Right kidney (tissue), 1 donor: ENCODE data around the gene OTOP2.
"Not testable (repeated sequence)": the region's sequence is repeated elsewhere in the genome, so short reads cannot be mapped to it uniquely, and the experiment has no call there.

Source experiments
- DNase-seq: peaks from one replicate; pipeline ENCODE4 v3.0.0-alpha.2; 2016

OTOP2 gene

DNA sequence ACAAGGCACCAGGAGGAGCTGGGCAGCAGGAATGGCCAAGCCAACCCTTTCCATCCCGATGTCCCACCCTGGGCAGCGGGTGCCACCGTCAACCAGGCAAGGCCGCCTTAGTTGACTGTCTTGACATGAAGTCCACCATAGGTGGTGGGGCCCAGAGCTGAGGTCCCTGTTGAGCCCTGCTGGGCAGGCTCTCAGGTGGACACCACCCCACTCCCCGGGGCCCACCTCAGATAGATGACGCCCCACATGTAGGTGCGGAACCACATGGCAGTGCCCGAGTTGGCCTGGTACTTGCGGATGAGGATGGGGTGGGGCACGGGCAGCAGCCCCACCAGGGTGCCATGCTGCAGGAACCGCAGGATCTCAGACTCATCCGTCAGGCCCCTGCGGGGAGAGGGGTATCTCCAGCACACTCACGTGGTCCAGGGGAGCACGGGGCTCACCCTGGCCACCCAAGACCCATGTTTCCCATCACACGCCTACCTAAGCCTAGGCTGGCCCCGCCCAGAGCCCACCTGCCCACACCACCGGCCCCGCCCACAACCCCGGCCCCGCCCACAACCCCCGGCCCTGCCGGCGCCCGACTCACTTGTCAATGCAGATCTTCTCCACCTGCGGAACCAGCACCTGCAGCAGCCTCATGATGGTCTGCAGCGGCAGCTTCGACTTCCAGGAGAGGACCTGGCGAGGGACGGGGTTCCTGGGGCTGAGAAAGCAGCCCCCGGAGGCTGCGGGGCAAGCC lies 27.8 kb downstream of the OTOP2 start:
- no peak for DNase-seq

DNA sequence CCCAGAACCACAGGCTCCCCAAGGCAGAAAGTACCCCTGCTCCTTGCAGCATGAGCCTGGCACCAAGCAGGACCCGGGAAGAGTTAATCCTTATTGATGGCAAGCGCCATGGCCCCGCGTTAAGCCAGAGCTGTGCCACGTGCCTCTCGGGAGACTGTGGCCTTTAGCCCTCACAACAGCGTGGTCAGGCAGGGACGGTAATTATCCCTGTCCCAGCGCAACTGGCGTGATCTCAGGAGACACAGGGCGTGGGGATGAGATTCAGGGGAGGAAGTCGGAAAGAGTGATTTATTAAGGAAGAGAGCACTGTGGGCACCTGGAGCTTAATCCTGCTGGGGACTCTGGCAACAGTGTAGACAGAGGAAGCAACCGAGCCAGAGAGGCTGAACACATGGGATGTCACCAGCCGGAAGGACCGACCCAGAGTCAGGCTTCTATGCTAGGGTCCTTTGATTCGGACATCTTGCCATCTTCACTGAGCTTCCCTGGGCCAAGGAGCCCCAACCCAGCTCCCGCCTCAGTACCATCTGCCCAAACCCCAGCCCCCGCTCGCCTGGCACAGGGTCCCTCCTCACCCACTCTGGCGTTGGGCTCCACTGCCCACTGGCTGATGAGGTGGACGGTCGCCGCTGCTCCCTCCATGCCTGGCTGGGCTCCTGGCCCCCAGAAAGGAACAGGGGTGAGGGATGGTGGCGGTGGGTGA lies 28.5 kb downstream of the OTOP2 start:
- no peak for DNase-seq

DNA sequence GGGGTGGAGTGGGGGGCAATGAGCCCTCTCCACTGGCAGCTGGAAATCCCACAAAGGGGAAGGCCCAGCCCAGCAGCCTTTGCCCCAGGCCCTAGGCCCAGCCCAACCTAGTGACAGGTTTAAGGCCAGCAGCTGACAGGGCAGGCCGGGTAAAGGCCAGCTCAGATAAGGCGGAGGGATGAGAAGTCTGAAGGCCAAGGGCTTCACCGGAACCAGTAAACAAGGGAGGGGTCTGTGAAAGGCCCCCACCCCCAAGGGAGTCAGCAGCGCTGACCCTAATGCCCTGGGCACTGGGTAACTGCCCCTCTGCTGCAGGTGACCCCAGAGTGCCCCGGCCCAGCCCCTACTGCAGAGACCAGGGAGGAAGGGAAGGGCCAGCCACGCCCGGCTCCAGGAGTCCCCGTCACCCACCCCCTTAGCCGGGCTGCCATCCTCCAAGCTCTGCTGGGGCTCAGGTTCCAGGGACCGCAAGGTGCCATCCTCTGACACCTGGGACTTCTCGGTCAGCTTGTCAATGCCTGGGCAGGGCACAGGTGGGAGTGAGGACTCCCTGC lies 29.1 kb downstream of the OTOP2 start:
- DNase-seq = no peak

DNA sequence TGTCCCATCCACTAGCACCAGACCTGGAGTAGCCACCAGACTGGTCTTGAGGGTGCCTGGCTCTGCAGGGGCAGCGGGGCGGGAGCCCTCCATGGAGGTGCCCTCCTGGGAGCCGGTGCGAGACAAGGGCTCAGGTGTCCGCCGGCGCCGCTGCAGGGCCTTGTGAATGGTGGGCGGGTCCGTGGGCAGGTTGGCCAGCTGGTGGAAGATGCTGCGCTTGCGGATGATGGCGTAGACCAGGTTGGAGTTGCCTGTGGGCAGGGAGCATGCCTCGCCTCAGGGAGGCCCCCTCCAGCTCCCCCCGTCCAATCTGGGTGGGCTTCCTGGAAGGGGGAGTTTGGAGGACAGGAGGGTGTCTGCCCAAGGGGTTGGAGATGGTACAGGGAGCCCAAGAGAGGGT lies 30.0 kb downstream of the OTOP2 start:
- DNase-seq = no peak

DNA sequence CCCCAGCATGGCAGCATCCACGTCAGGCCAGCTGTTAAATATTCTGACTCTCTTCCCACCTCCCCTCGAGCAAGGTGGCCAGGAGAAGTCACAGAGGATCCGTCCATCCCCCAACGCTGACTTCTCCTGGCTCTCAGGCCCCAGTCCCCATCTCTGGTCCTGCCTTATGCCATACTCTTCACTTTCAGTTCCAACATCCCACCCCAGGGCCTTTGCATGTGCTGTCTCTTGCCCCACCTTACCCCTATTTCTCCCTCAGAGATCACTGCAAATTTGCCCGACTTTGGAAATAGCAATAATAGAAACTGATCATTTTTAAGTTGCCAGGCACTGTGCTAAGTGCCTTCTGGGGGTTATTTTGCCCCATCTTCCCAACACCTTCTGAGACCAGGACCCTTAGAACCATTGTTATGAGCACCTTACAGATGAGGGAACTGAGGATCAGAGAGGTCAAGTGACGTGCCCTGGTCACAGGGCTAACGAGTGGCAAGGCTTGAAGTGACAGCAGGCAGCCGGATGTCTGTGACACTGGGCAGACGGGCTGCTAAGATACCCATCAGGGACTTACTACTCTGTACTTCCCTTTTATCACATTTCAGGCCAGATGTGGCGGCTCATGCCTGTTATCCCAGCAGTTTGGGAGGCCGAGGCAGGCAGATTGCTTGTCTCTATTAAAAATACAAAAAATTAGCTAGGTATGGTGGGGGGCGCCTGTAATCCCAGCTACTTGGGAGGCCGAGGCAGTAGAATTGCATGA lies 30.8 kb downstream of the OTOP2 start:
- no peak for DNase-seq

DNA sequence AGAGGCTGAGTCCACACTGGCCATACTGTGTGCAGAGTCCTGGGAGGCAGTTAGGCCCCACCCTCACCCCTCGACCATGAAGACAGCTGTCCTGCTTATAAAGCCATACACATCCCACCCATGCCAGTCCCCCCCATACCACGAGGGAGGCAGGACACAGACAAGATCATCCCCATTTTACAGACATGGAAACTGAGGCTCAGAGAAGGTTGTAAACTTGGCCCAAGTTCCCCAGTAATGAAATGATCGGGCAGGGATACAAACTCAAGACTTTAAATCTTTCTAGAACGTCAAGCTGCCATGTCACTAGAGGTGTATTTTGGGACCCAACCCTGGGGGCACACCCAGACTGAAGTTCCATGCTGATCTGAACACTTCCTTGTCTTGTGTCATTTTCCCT lies 32.0 kb downstream of the OTOP2 start:
- no peak for DNase-seq

DNA sequence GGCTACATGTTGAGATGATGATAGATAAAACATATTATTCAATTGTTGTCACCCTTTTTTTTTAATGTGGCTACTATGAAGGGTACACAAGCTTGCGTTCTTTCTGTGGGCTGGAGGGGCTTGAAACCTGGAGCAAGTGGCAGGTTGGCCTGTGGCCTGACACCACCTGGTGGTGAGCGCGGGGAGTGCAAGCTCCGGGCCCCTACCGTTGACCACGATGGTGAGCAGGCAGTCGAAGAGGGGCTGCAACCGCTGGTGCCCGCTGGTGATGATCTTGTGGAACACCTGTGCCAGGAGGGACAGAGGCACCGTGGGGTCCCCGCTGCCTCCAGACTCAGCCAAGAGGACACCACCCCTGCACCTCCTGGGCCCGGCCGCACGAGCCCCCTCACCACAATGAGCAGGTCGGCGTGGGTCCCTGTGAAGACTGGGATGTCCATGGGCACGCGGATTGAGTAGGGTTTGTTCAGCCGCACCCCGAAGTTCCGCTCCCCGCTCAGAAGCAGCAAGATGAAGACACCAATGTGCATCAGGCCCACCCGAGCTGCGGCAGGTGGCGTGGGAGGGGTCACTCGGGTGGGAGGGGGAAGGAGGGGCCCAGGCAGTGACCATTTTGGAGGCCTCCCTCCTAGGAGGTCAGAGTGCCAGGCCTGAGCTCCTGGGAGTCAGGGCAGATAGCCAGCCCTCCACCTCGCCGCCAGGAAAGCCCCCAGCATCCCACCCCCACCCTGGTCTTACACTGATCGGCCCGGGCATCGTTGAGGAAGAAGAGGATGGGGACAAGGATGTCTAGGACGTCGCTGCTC lies 34.1 kb downstream of the OTOP2 start:
- DNase-seq = peak; percentile 68

DNA sequence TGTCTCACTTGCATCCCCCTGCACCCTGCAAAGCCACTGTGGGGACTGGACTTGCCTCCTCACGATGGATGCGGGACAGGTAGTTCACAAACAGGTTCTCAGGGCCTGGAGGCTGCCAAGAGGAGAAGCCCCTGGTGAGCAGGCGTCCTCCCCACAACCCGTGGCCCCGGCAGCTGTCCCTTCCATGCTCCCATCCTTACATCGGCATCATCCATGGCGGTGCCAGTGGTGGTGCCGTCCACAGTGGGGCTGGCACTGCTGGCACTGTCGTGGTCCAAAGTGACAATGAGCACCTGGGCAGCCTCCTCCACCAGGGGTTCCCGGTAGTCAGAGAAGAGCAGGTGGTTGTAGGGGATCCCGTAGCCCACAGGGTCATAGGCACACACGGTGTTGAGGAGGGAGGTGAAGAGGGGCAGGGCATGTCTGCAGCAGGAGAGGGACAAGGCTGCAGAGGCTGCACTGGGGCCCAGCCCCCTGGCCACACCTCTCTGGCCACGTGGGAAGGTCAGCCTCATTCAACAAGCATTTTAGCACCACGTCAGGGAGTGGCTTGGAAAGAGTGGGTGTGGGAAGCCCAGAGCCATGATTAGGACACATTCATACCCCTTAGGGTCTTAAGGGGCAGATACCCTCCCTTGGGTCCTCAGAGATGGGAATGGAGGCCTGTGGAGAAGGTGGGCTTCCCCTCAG lies 35.9 kb downstream of the OTOP2 start:
- no peak for DNase-seq

DNA sequence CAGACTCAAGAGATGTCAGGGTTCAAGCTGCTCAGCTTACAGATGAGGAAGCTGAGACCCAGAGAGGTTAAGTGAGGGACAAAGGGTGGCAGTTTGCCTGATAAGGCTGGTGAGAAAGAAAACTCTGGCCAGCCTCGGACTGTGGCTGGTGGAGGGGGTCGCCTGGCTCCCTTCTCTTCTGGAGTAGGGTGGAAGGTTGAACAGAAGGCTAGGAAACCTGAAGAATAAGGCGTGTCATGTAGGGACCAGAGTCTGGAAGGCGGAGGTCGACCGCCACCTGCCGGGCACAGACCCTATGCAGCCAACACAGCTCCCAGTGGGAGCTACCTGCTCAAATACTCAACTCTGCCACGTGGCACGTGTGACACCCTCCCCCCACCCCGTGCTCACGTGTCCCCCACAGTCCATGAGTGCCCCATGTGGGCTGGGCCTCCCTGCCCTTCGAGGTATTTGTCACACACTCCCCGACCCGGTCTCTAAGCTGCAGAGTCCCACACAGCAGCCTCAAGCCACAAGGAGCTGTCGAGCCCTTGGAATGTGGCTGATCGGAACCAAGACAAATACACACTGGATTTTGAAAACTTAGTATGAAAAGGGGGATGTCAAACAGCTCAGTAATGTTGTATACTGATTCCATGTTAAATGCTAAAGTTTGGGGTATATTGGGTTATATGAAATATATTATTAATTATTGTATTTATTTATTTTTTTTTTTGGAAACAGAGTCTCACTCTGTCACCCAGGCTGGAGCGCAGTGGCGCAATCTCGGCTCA lies 36.7 kb downstream of the OTOP2 start:
- peak; percentile 47 for DNase-seq

DNA sequence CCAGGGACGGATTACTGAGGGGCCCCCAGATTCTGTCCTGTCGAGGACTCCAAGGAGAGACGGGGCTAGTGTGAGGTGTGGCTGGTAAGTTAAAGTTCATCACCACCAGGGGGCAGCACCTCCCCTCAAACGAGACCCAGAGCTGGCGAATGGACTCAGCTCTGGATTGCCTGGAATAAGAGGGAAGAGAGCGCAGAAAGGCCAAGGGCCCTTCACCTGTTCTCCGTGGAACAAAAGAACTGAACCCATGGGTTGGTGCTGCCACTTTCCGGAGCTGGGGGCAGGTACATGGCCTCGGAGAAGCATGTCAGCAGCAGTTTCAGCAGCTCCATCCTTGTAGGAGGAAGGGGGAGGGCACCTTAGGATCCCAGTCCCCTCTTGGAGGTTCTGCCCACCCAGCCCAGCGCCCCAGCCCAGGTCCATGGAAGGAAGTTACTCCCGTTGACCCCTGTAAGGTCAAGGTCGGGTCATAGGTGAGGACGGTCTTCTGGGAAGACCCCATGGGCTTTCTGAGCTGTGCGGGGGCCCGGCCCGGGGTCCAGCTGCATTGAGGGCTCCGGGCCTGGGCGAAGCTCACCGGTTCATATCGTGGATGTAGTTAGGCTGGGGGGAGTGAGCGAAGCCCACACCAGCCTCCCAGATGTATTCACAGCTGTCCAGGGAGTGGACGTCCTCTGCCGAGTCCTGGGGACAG lies 37.7 kb downstream of the OTOP2 start:
- DNase-seq = peak; percentile 56

DNA sequence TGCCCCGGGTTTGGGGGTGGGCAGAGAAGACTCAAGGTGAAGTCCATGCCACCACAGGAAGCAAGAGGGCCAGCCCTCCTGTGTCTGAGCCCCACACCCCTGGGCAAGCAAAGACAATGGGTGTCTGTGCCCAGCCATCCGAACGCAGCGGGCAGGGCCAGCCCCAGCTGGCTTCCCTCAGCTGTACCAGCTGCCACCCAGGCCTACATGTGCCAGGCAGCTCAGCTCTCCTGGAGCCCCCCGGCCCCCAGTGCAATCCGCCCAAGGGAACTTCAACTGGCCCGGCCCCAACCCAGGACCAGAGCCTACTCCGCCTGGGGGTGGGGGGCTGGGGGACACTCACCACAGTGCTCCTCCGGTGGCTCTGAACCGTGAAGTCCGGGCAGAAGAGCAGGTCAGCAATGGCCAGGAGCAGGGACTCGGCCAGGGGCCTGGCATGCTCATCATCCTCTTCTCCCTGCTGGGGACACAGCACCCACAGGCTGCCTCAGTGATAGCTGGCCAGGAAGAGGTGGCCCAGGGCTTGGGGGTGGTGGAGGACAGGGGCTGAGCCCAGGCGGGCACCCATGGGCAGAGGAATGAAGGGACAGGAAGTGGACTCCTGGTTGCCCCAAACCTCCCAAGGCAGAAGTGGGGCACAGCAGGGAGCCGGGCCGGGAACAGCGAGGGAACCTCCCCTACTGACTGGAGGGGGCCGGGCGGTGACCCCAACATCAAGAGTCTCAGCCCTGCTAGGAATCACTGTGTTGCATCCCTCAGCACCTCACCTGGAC lies 38.7 kb downstream of the OTOP2 start:
- DNase-seq = no peak

DNA sequence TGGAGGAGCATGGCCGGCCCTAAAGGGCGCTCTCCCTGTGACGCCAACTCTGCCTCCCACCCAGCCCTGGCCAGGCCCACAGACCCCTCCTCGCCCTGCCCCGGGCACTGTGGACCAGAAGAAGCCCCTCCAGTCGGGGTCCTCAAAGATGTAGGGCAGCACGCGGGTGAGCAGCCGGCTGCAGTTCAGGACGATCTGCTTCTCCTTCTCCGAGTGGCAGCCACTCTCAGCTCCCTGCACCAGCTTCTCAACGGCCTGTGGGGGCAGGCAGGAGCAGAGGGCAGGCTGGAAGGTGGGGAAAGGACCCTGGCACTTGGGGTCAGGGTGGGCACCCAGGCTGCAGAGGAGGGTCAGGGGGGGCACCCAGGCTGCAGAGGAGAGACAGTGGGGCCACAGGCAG lies 39.6 kb downstream of the OTOP2 start:
- DNase-seq = no peak

DNA sequence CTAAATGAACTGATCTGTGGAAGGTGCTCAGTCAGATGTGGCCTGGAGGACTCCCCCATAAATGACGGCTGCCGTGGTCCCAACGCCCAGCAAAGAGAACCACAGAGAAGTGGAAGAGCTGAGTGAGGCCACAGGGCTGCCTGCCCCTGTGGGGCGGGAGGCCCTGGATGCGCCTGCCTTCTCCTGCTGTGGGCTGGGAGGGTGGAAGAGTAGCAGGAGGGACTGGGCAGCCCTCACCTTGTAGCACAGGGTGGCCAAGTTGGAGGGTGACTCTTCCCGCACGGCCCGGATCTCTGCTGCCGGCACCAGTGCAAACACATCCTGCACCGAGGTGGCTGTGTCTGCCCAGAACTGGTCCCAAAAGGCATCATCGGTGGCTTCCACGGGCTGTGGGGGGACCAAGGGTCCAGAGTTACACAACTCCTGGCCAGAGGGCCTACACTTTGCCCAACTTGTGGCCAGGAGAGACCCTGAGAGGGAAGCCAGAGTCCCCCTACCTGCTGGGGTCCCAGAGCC lies 40.2 kb downstream of the OTOP2 start:
- DNase-seq = no peak

DNA sequence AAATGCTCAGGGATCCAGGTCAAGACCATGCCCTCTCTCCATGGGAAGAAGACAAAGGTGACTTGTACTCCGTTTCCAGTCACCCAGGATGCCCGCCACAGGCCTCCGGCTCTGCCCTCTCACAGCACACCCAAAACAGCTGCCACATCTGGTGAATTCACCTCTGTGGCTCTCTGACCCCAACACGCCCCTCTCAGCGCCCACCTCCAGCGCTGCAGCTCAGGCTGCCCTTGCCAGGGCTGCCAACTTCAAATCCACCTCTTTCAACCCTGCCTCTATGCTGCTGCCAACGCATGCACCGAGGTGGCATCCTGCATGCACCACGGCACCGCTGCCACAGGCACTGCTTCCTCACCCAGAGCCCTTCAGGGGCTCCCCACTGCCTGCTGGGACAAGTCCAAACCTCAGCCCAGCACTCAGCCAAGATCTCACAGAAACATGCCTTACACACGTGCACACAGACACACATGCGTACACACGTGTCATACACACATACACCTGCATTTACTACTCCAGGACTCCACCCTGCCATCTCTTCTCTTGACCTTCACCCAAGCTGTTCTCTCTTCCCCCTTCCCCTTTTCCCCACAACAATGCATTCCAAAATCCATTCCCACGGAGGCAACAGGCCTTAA lies 41.0 kb downstream of the OTOP2 start:
- no peak for DNase-seq

DNA sequence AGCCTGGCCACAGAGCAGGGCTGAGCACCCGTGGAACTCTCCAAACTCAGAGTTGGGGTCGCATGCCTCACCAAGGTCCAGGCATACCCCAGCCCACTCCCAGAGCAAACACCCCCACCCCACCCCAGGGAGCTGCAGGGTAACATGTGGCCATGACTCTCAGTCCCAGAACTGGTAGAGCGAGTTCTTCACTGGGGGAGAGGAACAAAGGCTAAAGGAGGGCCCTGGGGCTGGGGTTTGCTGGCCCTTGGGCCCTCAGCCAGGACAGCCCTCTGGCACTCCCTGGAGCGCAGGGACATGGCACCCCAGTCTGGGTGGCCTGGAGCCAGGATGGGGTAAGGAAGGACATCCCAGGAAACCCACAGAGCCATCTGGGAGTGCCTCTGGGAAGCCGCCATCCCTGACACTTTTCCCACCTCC lies 44.3 kb downstream of the OTOP2 start:
- no peak for DNase-seq

DNA sequence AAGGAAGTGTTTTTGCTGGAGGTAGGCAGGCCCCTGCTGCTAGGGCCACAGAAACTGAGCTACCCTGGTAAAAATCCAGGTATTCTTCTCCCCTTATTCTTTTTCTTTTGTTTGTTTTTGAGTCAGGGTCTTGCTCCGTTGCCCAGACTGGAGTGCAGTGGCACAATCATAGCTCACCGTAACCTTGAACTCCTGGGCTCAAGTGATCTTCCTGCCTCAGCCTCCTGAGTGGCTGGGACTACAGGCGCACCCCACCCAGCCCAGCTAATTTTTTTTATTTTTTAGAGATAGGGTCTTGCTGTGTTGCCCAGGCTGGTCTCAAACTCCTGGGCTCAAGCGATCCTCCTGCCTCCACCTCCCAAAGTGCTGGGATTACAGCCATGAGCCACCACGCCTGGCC lies 45.4 kb downstream of the OTOP2 start:
- not testable (repeated sequence) for DNase-seq

DNA sequence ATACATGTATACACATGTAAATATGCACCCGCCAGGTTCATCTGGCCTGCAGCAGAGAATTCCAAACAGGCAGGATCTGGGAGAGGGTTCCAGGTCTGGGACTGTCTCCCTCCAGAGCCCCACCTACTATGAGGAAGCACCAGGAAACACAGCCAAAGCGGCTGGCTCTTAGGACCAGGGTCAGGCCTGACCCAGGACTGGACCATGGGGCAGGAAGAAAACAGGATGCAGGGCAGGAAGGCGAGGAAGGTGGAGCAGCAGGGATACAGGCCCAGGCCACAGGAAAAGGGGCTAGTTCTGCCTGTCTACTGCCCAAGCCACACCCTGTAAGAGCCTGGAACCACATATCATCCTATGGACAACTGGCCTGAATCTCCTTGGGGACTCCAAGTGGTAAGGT lies 46.3 kb downstream of the OTOP2 start:
- no peak for DNase-seq

DNA sequence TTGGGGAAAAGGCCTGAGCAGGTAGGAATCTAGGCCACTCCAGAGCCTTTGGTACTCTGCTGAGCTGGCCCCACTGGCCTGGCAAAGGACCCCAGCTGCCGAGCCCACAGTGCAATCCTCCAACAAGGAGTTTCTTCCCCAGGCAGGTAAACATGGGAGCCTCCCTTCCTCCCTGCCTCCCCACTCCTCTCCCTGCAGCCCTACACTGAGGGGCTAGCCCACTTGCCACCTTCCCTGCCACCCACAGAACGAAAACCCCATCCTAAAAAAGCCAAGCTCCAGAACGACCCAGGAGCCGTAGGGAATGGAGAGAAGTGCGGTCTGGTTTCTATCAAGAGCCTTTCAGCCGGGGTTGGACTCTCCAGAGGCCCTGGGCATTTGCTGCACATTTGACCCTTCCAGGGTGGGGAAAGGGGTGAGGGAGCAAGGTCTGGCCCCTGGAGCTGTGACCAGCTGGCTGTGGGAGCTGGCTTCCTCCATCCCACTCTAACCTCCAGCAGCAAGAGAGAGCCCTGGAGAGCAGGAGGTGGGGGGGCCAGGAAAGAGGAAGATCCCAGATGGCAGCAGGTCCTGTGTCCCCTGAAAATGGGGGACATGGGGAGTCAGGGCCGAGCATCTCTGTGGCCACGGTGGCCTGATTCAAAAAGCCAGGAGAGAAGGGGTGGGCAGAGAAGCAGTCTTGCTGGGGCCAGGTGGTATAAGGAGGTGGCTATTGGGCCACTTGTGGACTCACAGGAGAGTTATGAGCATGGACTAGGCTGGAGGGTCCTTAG lies 47.2 kb downstream of the OTOP2 start:
- no peak for DNase-seq
